ENCODE data around the gene USF2.

The USF2 gene

DNA sequence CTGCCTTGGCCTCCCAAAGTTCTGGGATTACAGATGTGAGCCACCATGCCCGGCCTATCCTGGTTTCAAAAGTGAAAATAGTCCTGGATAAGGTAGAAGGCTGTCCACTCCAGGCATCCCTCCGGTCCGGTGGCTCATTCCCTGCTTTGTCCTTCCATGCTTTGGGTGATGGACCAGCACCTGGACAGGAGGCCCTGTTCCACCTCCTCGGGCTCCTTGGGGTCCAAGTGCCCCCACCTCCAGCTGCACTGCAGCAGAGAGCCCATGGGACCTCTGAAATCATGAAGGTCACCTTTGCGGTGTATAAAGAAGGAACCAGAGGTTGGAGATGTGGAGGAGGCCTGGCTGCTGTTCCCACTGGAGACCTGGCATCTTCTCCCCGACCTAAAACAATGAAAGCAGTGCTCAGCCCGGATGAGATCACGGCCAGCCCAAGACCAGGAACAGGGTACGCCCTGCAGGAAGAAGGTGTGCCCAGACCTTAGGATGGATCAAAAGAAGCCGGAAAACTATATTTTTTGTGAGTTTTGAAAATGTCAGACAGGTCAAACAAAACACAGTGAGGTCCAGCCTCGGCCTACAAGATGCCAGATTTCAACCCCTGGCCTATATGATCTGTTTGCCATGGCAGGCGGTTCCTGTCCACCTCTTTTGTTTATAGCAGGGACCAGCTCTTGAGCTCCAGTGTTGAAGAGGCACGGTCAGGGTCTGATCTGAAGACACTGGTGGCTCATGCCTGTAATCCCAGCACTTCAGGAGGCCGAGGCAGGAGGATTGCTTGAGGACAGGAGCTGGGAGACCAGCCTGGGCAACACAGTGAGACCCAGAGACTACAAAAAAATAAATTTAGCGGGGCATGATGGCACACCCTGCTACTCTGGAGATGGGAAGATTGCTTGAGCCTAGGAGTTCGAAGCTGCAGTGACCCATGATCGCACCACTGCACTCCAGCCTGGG is 14.1 kb upstream of the USF2 start:
- DNase-seq (ENCODE audit: low spot score): no peak
- TF ChIP-seq, protein P1, sequence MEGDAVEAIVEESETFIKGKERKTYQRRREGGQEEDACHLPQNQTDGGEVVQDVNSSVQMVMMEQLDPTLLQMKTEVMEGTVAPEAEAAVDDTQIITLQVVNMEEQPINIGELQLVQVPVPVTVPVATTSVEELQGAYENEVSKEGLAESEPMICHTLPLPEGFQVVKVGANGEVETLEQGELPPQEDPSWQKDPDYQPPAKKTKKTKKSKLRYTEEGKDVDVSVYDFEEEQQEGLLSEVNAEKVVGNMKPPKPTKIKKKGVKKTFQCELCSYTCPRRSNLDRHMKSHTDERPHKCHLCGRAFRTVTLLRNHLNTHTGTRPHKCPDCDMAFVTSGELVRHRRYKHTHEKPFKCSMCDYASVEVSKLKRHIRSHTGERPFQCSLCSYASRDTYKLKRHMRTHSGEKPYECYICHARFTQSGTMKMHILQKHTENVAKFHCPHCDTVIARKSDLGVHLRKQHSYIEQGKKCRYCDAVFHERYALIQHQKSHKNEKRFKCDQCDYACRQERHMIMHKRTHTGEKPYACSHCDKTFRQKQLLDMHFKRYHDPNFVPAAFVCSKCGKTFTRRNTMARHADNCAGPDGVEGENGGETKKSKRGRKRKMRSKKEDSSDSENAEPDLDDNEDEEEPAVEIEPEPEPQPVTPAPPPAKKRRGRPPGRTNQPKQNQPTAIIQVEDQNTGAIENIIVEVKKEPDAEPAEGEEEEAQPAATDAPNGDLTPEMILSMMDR (IDR thresholded peaks at IDR 0.05; ENCODE audit: extremely low read depth, missing control alignments): no peak

GRCh38 chr19:35256566-35256965 is 12.2 kb upstream of the USF2 start:
- TF ChIP-seq, protein P1 (IDR thresholded peaks at IDR 0.05; ENCODE audit: extremely low read depth, missing control alignments): no peak

DNA sequence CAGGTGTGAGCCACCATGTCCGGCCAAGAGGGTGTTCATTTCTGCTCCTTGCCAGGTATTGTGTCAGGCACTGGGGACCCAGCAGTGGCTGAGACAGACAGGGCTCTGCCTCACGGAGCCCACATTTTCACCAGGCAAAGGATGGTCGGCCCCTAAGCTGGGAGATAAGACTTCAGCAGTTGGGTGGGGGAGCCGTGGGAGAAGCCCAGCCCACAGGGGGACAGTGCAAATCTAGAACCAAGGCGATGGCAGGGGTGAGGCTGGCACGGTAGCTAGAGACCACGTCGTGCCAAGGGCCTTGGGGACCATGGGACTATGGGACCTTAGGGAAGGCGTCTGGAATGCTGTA is 11.7 kb upstream of the USF2 start:
- TF ChIP-seq, protein P1 (IDR thresholded peaks at IDR 0.05; ENCODE audit: extremely low read depth, missing control alignments): no peak
- DNase-seq (ENCODE audit: low spot score): no peak

More at GRCh38 chr19:35256566-35256965, 12.2 kb upstream of the USF2 start:
- no peak for DNase-seq (ENCODE audit: low spot score)

DNA sequence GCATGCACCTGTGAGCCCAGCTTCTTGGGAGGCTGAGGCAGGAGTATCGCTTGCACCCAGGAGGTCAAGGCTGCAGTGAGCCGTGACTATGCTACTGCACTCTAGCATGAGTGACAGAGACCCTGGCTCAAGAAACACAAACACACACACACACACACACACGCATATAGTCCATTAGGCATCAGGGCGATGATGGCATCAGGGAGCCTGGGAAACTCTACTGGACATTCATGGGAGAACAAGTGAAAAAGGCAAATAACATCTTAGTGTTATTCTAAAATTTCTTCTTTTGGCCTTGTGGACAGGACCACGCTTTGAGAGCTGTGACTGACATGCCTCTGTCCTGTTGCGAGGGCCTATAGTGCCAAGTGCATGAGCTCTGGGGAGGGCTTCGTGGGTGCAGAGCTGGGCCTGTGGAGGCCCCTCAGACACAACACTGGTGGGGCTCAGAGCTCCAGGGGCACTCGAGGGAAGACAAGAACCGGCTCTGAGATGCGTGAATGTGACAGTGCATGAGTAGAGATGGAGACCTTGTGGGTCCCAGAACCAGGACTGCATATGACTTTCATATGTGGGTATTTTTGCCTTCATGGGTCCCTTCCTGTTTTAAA is 8.0 kb upstream of the USF2 start:
- TF ChIP-seq, protein P1 (IDR thresholded peaks at IDR 0.05; ENCODE audit: extremely low read depth, missing control alignments): no peak
- DNase-seq (ENCODE audit: low spot score): peak; percentile 1

DNA sequence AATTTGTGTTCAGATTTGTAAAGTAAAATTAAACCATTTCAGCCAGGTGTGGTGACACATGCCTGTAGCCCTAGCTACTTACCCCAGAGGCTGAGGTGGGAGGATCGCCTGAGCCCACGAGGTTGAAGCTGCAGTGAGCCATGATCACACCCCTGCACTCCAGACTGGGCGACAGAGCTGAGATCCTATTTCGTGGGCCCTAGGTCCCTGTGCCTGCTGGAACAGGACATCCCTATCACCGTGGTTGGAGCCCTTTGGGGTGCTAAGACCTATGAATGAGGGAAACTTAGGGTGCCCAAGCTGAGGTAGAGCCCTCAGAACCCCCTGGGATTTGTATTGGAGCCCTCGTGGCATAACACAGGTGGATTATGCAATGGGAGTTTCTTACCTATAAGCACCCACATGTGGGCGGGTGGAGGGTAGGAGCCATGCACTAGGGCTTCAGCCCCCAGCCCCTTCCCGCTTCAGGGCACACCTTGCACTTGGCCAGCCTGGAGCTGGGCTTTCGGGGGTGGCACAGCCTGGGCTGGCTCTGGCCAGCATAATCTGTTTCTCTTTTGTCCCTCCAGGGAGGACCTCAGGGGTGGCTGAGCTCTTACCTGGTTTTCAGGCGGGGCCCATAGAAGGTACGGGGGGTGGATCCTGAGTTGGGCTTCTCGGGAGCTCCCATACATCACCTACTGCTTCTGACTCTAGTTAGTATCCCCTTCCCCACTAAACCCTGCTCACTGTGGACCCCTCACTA is 7.2 kb upstream of the USF2 start:
- peak; percentile 9 for DNase-seq (ENCODE audit: low spot score)
- TF ChIP-seq, protein P1 (IDR thresholded peaks at IDR 0.05; ENCODE audit: extremely low read depth, missing control alignments): no peak

GRCh38 chr19:35262101-35262761 is 6.5 kb upstream of the USF2 start:
- TF ChIP-seq, protein P1 (IDR thresholded peaks at IDR 0.05; ENCODE audit: extremely low read depth, missing control alignments): no peak
- no peak for DNase-seq (ENCODE audit: low spot score)

All from GM20000 (cell line).